Activated T-helper 1 cell treated with anti-CD3 and anti-CD28 coated beads, Interleukin-2, amount 50 U/mL, for 16 hours (primary cell): ENCODE data around the gene PTK7.
A peak's percentile ranks its signal among the peaks of the same experiment; 100 is the strongest.
"Not testable (repeated sequence)": the region's sequence is repeated elsewhere in the genome, so short reads cannot be mapped to it uniquely, and the experiment has no call there.

Experiments
- DNase-seq, 2 donors: peaks; one replicate each; pipeline ENCODE4 v3.0.0-alpha.2; 2020; ENCODE audit warnings: low read depth in 1 of 2, low spot score in 1 of 2

Gene PTK7

GRCh38 chr6:43054206-43054943, 21.7 kb upstream of the PTK7 start:
- DNase-seq = no peak

DNA sequence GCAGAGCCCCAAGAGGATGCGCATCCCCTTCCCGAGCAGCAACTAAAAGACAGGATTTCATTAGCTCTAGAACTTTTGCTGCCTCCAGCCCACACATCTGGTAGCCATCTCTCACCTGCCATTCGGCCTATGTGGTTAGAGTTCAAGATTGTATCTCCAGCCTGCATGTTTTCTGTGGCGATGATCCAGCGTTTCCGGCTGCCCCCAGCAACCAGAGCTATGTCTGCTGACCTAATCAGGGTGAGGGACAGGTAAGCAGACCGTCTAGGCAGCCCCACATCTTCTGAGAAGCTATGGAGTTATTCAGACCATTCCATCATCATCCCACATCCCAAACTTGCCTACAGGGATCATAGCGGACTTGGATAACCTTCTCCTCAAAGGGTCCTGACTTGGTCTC, 20.1 kb upstream of the PTK7 start:
- DNase-seq = no peak

GRCh38 chr6:43058531-43058930, 17.6 kb upstream of the PTK7 start:
- DNase-seq = no peak

DNA sequence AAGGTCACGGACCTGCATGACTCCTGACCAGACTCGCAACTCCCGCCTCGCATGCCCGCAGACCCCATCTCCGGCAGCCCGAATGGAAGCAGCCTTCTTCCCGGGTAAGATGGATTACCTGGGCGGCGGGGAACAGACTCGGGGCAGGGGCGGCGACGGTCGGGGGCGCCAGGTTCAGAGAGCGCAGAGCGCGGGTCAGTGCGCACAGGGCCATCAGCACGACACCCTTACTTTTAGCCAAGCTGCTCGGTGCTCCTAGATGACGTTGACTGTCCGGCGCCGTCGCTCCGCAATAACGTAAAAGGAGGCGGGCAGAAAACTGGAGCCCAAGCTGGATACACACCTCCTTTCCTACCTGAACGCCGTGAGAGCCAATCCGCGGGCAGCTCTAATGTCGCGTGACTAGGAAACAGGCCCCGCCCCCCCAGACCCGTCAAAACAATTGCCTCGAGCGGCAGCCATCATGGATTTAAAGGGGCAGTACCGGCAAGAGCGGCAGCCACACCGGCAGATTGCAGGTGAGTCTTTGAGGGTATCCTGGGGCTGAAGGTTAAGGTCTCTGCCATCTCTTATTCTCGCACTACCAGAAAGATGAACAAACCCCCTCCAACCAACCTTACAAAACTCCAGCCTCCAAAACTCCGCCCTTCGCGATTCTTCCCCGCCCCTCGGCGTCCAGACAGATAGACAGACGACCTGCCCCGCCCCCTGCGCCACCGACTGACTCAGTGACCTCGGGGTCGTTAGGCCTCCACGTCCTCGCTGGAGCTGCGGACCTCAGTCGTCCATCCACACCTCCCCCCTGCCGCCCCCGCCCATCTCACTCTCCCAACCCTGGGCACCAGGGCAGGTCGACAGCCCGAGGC, 16.7 kb upstream of the PTK7 start, which contains the start of the genes KLC4 and MRPL2:
KLC4 (plus strand) TSS at position 464 of the 866 bp plus-strand sequence. CDS start 1,705 bp downstream, outside the sequence.
MRPL2 (minus strand) TSS at position 267 of the 866 bp plus-strand sequence; CDS start at position 214, 53 bp downstream.
- DNase-seq = peak; percentile 94 to 97

GRCh38 chr6:43060034-43060754, 15.9 kb upstream of the PTK7 start:
- no peak for DNase-seq

DNA sequence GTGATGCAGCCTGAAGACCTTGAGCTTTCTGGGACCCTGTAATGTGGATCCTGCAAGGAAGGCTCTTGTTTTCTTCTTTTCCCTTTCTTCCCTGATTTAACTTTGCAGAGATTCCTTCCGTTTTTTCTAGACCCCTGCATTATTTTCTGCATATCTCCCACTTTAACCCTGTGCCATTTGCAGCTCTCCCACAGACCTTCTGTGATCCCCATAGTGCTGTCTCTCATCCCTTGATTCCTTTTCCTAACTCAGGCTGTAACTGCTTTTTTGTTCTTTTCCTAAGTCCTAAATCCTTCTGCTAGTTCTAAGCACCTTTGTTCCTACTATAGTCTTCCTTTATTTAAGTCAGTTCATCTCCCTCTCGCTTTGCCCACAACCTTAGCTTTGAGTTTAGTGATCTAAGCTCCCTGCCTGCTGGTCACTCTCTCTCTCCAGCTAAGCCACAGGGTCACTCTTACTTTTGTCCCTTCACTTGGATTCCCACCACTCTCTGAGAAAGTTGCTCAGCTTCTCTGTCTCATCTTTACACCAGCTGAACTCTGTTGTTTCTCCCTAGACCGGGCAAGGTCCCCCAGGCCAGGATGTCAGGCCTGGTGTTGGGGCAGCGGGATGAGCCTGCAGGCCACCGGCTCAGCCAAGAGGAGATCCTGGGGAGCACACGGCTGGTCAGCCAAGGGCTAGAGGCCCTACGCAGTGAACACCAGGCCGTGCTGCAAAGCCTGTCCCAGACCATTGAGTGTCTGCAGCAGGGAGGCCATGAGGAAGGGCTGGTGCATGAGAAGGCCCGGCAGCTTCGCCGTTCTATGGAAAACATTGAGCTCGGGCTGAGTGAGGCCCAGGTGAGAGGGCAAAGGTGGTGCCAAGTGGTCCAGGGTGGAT, 15.1 kb upstream of the PTK7 start:
- DNase-seq = no peak

- no peak for DNase-seq
Measured at GRCh38 chr6:43061861-43062260, 14.3 kb upstream of the PTK7 start.

- DNase-seq = no peak
Measured at GRCh38 chr6:43062818-43063217, 13.3 kb upstream of the PTK7 start.

DNA sequence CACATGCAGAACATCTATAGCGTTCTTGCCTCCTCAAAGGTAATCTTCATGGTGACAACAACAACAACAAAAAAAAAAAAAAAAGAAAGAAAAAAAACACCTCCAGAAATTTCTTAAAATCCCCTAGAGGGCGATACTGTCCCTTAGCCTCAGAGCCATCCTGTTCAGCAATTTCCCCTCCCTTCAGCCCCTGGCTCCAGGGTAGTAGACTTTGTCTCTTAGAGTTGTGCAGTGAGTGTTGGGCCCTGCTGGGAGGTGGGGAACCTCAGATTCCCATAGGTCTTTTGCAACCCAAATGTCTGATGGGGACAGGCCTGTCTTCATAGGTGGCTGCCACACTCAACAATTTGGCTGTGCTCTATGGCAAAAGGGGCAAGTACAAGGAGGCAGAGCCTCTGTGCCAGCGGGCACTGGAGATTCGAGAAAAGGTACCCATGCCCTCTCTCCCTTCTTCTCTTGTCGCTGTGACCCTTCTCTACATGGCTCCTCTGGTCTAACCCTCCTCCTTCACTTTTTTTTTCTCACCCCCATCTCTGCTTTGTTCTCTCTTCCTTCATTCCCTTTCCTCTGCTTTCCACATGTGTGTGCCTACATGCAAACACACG, 6.0 kb upstream of the PTK7 start:
- no peak for DNase-seq

GRCh38 chr6:43074847-43075669, 1.1 kb upstream of the PTK7 start:
- no peak for DNase-seq

- no peak for DNase-seq
Measured at GRCh38 chr6:43076464-43077332, 584 bp downstream of the PTK7 start.

DNA sequence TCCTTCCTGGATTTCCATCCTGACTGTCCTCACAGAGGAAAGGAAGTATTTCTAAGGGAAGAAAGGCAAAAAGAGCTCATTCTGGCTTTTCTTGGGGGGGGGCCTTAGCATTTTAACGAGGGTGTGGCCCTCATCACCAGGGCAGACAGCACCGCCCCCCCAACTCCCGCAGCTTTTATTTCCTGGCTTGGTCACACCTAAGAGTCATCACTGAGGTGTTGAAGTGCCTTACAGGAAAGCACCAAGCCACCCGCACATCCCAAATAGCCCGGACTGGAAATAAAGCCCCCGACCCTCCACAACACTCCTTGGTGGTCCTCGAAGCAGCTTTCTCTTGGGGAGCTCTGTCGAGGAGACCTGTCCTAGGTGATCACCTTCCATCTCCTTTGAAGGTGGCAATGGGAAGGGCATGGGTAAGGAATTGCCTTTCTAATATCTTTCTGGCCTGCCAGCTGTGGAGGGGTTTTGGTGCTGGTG, 1.3 kb downstream of the PTK7 start:
- no peak for DNase-seq

- no peak for DNase-seq
Measured at GRCh38 chr6:43077981-43078511, 1.9 kb downstream of the PTK7 start.

- no peak for DNase-seq
Measured at GRCh38 chr6:43078691-43079090, 2.6 kb downstream of the PTK7 start.

- no peak for DNase-seq
Measured at GRCh38 chr6:43081043-43081442, 4.9 kb downstream of the PTK7 start.

DNA sequence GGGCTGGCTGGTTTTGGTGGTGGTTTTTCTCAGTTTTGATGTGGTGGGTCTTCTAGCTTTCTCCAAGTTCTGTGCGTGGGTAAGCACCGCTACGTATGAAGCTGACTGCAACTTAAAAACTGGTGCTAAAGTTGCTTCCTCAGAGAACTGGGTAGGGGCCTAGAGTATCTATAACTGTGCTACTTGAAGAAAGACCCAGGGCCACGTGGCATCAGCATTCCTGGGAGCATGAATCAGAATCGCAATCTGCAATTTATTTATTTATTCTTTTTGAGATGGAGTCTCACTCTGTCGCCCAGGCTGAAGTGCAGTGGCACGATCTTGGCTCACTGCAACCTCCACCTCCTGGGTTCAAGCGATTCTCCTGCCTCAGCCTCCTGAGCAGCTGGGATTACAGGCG, 5.8 kb downstream of the PTK7 start:
- not testable (repeated sequence) for DNase-seq

DNA sequence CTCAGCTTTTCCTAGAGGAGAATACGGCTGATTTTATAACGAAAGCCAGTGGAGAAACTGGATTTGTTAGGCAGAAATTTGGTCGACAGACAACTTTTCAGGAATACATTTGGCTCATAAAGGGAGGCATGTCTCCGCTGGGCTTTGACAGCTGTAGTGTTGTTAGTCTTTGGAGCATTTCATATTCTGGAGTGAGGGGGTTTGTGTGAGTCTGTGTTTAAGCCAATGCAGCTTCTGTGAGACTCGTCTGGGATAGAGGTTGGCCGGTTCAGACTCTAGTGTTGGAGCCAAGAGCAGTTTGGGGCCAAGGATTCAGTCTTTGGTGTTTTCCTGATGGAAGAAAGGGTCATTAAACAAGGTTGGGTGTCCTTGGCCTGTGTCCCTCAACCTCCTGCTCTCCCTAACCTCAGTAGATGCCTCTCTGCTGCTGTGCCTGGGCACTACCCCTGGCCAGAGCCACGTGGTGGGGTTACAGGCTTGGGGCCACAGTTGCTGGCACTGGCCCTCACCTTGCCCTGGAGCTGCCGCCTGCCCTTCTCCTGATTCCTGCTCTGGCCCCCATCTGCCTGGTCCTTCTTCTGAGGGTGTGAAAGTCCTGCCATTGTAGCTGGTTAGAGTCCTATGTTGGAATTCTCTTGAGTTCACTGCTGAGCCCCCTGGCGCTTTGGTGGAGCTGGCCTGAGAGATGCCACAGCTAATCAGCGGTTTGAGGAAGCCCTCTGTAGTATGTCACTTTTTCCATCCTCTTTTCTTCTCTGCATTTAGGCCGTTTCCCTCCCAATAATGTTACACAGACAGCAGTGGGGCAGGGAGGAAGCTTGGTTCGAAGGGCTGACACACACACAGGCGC, 6.9 kb downstream of the PTK7 start:
- no peak for DNase-seq
